WI38 (cell line): ENCODE measurements around the gene TTC8.

ENCODE experiments used
- H3K4me3 ChIP-seq: 2 replicates; pipeline ENCODE4 v1.5.1; 2011; ENCODE audit warnings: low read depth, mild to moderate bottlenecking, control low read depth, low read length
- TF ChIP-seq, protein P1 (sequence below): IDR thresholded peaks from 2 replicates; pipeline ENCODE4 v1.5.1; 2012; ENCODE audit warnings: low read depth, mild to moderate bottlenecking, control low read depth, low read length

TTC8 gene

DNA sequence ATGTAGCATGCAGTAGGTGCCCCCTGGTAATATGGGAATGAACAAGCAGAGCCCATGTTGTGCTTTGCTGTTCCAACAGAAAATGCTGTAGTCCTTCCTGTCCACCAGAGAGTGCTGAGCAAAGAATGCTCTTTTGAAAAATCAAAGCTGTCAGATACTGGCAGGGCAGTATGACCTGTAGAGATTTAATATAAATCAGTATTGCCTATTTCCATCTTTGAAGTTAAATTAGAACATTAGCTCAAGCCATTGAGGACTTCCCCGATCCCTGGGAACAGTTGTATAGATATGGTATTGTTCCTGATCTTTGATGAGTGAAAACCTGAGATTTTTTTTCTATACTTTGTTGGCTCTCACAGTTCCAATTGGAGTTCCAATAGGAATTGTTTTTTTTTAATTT is 13.0 kb downstream of the TTC8 start:
- TF ChIP-seq, protein P1, sequence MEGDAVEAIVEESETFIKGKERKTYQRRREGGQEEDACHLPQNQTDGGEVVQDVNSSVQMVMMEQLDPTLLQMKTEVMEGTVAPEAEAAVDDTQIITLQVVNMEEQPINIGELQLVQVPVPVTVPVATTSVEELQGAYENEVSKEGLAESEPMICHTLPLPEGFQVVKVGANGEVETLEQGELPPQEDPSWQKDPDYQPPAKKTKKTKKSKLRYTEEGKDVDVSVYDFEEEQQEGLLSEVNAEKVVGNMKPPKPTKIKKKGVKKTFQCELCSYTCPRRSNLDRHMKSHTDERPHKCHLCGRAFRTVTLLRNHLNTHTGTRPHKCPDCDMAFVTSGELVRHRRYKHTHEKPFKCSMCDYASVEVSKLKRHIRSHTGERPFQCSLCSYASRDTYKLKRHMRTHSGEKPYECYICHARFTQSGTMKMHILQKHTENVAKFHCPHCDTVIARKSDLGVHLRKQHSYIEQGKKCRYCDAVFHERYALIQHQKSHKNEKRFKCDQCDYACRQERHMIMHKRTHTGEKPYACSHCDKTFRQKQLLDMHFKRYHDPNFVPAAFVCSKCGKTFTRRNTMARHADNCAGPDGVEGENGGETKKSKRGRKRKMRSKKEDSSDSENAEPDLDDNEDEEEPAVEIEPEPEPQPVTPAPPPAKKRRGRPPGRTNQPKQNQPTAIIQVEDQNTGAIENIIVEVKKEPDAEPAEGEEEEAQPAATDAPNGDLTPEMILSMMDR, result no peak
- no peak overlapping the region for H3K4me3 ChIP-seq

DNA sequence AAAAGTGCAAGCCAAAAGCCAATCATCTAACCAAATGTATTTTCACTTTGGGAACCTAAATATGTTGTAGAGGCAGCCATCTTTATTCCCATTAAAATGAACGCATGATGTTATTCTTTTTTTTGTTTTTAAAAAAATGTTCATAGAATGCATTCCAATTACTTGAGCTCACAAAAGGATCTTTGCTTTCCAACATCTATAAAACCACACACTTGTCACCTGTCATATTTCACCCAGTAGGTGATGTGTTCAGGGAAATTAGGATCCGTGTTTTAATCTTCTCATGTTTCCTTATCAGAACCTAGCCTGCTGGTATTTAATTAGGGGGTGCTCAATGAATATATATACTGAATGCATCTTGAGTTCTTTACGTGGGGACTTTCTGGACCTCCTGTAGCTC is 13.6 kb downstream of the TTC8 start:
- TF ChIP-seq, protein P1, result no peak
- no peak overlapping the region for H3K4me3 ChIP-seq

DNA sequence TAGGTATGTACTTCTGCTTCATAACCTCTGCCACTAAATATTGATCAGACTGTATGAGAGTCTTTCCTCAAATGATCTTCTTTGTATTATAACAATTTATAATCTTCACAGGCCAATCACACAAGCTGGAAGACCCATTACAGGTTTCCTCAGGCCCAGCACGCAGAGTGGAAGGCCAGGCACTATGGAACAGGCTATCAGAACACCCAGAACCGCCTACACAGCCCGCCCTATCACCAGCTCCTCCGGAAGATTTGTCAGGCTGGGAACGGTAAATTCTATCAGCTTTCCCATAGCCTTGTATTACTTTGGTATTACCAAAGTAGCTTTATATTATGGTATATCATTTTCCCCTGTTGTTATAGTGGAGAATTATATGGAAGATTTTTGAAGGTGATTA is 16.5 kb downstream of the TTC8 start:
- no peak overlapping the region for H3K4me3 ChIP-seq
- TF ChIP-seq, protein P1, result no peak

DNA sequence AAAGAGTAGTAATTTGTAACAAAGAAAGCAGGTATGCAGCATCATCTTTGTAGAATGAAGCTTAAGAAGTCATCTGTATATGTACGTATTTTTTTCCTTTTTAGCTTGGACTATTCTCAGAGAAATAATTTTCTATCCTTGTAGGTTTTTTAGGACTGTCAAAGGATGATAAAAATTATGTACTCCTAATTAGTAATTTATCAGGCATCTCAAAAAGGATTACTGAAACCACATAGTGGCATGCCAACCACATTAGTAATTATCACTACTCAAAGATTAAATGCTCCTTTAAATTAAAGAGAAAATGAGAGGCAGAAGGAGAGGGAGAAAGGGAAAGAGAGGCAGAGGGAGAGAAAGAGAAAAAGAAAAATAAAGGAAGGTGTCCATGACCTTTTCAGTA is 17.3 kb downstream of the TTC8 start:
- TF ChIP-seq, protein P1, result no peak
- no peak overlapping the region for H3K4me3 ChIP-seq

DNA sequence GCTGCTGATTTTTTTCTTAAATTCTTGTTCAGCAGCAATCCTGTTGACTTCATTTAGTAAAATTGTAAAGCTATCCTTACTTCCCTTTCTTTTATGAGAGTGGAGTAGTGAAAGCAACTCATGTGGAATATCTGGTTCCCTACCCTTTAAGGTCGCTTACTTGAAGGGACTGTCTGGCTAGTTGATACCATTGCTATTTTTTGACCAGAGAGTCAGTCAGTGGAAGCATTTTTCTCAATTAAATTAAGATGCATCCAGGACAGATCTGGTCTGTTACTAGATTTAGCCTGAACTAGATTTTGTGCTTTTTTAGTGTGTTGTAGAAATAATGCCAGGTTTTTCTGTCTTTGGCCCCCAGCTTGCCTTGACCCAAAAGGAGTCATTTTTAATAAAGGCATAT is 18.0 kb downstream of the TTC8 start:
- TF ChIP-seq, protein P1, result no peak
- H3K4me3 ChIP-seq, result no peak overlapping the region

DNA sequence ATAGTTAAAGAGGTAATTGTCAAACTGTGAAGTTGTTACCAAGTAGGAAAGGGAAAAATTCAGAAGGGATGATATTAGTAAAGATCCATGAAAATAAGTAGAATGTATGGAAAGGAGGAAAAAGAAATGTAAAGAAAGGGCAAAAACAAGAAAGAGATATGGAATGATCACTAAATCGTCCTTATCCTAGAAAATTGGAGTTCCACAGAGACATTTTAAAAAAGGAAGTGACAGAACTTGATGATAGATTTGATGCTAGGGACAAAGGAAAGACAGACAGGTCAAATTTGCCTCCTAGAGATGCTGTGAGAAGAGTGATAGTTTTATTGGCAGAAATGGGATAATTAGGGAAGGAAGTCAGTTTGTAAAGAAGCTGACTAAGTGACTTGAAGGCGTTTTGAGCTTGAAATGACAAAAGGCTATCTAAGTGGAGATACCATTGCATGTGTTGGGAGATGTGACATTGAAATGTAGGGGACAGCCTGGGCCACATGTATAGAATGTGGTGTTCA is 20.6 kb downstream of the TTC8 start:
- TF ChIP-seq, protein P1, result no peak
- no peak overlapping the region for H3K4me3 ChIP-seq

DNA sequence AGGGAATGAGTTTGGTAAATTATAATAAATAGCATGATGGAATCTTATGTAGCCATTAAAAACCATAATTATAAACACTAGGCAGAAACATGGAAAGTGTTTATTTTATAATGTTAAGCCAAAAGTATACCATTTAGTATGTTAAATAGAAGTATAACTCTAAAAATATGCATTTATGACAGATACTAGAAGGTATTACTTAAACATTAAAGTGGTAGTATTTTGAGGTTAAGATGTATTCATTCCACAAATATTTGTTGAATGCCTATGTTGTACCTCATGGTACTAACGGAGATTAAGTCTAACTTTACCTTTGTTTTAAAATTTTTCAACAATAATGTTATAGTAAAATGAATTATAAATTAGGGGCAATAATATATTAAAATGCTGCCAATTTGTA is 24.1 kb downstream of the TTC8 start:
- TF ChIP-seq, protein P1, result no peak
- H3K4me3 ChIP-seq, result no peak overlapping the region
